ENCODE data around the gene OR8B12.
"Not testable (repeated sequence)": the region's sequence is repeated elsewhere in the genome, so short reads cannot be mapped to it uniquely, and the experiment has no call there.

OR8B12 gene

DNA sequence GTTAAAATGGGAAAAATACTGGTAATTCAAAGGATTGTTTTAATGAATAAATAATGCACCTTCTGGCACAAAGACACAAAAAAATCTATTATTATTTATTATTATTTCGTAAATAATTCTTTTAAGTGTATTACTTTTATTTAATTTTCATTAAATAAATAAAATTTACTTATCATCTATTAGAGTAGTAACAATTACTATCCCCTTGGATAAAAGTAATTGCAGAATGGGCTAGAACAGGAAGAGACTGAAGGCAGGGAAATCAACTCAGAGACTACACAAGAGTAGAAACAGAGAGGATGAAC, 23.0 kb downstream of the OR8B12 start:
- no peak for DNase-seq (ENCODE audit: low read depth in 2 of 2)

DNA sequence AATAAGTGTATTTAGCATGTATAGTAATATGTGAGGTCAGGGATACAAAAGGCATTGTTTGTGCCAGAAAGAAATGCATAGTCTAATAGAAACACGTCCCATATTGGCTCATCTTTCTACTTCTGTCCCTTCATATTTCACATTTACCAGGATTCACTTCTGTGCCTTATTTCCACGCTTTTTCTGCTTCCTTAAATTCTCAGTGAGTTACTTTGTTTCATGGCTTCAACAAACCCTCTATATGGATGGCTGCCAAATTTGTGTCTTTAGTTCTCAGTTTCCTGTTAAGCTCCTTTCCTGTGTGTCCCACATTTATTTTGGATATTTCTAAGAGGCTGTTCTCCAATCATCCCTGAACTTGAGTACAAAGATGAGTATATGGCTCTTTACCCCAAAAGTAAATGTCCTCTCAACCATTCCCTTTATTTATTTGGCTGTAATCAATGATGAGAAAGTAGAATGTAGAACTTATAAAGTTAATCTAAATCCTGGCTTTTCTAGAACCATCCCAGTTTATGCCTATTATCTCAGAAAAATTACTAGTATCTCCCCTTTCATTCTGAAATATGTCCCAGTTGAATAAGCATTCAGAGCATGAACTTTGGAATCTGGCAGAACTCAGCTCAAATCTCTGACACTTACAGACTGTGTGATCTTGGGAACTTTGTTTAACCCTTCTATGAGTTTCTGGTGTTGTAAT, 23.5 kb downstream of the OR8B12 start:
- DNase-seq (ENCODE audit: low read depth in 2 of 2): no peak

- no peak for DNase-seq (ENCODE audit: low read depth in 2 of 2)
Observed at GRCh38 chr11:124518989-124519451, 24.4 kb downstream of the OR8B12 start.

GRCh38 chr11:124517314-124517713, 26.1 kb downstream of the OR8B12 start:
- DNase-seq (ENCODE audit: low read depth in 2 of 2): no peak

DNA sequence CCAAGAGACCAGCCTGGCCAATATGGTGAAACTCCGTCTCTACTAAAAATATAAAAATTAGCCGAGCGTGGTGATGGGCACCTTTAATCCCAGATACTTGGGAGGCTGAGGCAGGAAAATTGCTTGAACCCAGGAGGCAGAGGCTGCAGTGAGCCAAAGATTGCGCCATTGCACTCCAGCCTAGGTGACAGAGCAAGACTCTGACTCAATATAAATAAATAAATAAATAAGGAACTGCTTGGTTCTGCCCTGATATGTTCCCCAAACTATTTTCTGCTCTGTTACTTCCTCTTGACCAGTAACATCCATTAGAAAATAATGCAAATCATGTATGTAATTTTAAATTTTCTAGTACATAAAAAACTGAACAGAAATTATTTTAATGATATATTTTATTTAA, 28.8 kb downstream of the OR8B12 start:
- DNase-seq (ENCODE audit: low read depth in 2 of 2): not testable (repeated sequence)

- DNase-seq (ENCODE audit: low read depth in 2 of 2): no peak
Observed at GRCh38 chr11:124514131-124514530, 29.3 kb downstream of the OR8B12 start.

GRCh38 chr11:124511745-124512144, 31.7 kb downstream of the OR8B12 start:
- no peak for DNase-seq (ENCODE audit: low read depth in 2 of 2)

DNA sequence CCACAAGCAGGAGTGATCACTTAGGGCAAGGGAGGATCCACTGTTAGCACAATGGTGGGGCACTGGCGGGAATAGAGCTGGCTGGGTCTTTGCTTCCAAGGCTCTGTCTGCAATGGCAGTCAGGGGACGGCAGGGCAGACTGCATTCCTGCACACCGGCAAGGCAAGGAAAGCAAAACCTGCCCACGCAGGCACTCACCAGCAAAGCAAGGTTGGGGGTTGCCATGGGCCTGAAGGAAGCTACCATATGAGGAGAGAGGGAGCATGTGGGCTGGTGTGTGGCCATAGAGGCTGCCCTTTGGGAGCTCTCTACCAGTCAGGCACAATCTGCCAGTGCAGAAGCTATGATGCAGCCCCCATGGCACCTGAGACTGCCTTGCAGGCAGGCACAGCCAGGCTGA, 33.2 kb downstream of the OR8B12 start:
- no peak for DNase-seq (ENCODE audit: low read depth in 2 of 2)

DNA sequence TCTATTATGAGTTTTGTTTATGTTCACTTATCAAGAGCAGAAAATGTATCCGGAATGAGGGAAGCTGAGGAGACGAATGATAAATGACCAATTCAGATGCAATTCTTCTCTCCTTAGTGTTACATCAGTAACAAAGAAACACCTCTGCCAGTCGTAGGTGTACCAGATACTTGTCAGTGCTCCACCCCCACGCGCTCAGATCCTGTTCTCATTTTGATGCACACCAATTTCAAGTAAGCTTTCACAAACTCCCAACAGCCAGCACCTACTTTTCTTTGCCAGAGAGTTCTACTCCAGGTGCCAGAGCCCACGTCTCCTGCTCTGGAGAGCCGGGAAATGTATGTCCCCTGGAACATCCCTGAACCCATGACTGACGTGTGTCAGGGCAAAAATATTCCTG, 43.7 kb downstream of the OR8B12 start:
- no peak for DNase-seq (ENCODE audit: low read depth in 2 of 2)

DNA sequence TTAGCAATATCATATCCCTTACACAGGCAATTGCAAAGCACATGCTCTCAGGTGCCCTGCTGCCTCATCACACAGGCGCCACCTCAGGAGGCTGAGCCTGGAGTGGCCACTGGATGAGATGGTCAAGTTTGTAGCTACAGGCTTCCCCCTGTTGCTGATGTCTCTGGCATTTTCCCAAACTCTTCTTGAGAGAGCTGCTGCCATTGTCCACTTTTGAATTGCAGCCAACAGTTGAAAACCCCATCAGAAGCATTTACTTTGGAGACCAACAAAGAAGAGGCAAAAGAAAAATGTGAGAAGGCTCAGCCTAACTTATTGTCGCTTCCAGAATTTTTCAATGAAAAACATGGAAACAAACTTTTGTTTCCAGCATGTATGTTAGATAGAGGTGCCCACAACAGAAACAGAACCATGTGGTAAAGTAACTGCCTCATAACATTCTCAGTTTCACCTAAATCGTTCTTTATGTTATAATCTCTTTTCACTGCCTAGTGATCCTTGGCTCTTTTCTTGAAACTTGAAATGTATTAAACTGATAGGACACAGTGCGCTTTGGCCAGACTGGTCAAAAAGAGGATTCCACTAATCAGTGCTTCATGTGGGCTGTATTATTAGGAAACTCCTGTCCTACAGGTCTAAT, 50.3 kb downstream of the OR8B12 start:
- DNase-seq (ENCODE audit: low read depth in 2 of 2): no peak

All from stimulated activated CD8-positive, alpha-beta memory T cell treated with anti-CD3 and anti-CD28 coated beads, Interleukin-2, amount 100 ng/mL, for 48 hours (primary cell).